GM20431 (cell line): ENCODE data around the gene EREG.

Source experiments
- in situ Hi-C: fragments of 300-500 bp; cut with MseI, MboI; formaldehyde crosslinking; loops from one replicate; pipeline ENCODE4 v1.15.0; 2020; ENCODE audit warnings: low sequenced_read_pairs; ENCODE audit not compliant: unreplicated experiment

The EREG gene, protein sequence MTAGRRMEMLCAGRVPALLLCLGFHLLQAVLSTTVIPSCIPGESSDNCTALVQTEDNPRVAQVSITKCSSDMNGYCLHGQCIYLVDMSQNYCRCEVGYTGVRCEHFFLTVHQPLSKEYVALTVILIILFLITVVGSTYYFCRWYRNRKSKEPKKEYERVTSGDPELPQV

DNA sequence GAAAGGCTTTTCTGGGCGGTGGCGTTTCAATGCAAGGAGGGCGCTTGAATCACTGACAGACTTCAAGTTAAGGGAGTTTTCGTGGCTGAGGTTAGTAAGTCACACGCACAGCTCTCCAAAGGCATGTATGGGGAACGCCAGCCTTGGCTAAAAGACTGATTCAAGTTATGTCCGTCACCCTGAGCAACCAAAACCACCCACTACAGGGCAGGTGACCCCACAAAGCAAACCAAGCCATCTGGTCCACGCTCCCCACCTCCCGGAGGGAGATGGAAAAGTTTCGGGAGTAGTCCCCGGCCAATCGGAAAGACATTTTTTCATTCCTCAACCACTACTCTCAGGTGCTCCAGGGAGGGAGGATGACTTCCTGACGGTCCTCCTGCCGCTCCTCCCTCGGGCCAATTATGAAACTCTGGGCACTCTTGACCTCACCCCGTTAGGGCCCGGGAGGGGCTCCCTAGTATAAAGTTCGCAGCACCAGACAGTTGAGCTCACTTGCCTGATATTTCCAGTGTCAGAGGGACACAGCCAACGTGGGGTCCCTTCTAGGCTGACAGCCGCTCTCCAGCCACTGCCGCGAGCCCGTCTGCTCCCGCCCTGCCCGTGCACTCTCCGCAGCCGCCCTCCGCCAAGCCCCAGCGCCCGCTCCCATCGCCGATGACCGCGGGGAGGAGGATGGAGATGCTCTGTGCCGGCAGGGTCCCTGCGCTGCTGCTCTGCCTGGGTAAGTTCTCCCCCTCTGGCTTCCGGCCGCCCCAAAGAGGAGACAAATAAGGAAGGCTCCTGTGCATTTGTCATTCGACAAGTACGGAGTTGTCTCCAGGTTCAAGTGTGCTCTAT, at the start of gene EREG:
EREG (plus strand) TSS at position 494 of the 840 bp plus-strand sequence; CDS start at position 658, 164 bp downstream.
- in situ Hi-C loops, result no loop called here

DNA sequence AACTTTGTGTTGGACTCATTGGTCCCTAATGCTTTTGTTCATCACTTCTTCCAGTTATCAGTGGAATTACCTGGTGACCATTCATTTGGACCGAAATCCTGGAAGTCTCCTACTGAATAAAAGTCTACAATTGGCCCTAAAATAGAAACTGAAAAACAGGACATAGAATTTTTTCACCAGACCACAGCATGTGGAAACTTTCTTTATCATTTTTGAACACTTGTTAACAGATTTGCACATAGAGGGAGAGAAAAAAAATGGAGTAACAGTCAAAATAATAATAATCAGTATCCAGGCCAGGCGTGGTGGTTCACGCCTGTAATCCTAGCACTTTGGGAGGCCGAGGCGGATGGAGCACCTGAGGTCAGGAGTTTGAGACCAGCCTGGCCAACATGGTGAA, 49.6 kb upstream of the EREG start:
- in situ Hi-C loops, result loop anchor here (25.0 kb wide), 1 partner anchor 128 kb away; no protein-coding TSS in a partner anchor

DNA sequence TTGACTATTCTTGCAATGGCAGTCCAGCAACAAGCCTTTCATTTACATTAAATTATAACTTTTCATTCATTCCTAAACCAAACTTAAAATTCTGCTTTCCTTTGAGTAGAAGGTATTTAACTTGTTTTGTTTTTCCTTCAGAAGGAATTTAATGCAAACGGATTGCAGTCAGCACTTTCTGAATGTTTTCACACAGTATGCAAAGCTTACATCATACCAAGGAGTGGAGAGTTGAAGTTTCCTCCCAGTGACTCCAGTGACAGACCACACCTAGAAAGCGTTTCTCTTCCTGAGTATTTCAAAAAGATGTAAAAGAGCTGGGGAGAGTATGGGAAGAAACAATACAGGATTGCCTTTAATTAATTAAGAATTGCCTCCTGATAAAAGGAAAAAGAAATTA, 48.5 kb upstream of the EREG start:
- in situ Hi-C loops, result loop anchor here (25.0 kb wide), 1 partner anchor 129 kb away; no protein-coding TSS in a partner anchor

DNA sequence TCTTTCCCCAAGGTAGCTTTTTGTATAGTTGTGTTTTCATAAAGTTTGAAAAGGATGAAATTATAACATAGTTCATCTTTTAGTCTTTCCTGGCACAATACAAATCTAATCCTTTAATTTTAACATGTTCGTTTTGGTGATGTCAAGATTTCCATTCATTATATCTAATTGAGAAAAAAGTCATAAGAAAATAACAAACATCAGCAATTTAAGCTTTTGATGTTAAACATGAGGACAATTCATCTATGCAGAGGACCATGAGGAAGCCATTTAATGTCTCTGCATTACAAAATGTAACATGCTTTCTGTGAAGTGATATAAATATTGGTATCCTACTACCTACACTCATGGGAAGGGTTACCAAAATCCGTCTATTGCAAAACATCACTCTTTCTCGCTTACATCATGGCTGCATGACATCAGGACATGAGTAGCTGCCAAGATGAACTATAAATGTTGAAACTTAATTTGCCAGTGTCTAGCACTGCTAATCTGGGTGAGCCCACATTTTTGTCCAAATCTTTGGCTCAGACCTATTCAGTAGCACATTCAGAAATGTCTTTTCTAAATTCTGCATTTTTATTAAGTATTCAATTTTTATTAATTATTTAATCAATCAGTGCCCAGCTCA, 47.2 kb upstream of the EREG start:
- in situ Hi-C loops, result loop anchor here (25.0 kb wide), 1 partner anchor 130 kb away; no protein-coding TSS in a partner anchor

DNA sequence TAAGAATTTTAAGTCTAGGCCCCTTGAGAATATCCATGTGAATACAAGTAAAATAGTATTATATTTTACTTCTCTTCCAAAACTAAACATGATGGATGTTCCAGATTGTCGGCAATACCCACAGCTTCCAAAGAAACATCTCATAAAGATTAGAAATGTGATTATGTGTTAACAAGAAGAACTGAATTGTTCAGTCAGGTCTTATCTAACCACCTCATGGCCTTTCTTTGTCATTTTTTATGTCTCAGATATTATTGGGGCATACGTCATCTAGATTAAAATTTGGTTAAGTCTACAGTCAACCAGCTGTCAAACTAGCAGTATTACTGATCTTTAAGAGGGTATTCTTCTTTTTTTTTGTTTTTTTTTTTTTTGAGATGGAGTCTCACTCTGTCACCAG, 46.7 kb upstream of the EREG start:
- in situ Hi-C loops, result loop anchor here (25.0 kb wide), 1 partner anchor 131 kb away; no protein-coding TSS in a partner anchor

DNA sequence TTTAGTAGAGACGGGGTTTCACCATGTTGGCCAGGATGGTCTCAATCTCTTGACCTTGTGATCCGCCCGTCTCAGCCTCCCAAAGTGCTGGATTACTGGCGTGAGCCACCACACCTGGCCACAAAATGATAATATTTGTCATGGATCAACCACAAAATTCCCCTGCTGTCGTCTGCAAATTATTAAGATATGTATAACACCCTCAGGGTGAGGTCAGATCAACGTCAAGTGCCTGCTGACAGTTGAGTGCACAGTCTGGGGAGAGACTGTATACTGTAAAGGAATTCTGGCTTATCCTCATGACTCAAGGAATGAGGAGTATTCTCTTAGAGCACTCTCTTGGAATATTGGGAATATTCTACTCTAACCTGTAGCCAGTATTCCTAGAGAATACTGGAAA, 45.5 kb upstream of the EREG start:
- in situ Hi-C loops, result loop anchor here (25.0 kb wide), 1 partner anchor 132 kb away; no protein-coding TSS in a partner anchor

DNA sequence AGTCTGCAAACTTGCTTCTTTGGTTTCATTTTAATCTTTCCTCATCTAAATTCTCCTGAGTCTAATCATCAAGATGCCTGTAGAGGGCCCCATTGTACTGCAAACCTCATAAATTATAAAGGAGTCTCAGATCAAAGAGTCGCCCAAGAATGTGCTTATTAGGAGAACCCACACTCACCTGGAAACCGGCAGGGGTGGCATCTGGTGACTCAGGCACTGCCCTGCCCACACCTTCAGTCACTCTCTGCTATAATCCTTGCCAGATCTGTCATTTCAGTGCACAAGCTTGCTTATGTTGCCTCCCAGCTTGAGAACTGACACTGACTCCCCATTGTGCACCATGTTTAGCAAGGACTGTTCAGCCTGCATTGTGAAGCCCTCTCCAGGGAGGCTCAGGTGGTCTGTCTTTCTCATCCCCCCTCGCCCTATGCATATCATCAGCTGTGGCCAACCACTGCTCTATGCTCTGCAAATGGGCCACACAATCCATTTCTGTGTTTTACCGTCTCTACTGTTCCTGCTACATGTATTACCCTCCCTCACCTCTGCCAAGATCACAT, 44.3 kb upstream of the EREG start:
- in situ Hi-C loops, result loop anchor here (25.0 kb wide), 1 partner anchor 133 kb away; no protein-coding TSS in a partner anchor

DNA sequence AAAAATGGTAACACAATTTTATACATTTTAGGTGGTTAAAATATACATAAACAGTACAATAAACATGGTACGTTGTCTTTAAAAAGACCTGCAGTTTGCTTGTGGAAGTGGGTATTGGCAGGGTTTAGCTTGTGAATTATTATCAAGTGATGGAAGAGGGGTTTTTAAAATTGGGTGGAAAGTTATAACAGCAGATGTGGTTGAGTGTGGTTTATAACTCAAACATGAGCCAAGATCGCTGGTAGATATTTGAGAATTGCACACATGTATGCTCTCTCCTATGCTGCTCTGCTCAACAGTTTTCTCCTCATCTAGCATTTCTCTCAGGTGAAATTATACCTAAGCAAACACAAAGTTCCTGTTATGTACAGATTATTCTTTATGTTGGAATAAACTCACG, 42.6 kb upstream of the EREG start:
- in situ Hi-C loops, result loop anchor here (25.0 kb wide), 1 partner anchor 135 kb away; no protein-coding TSS in a partner anchor

DNA sequence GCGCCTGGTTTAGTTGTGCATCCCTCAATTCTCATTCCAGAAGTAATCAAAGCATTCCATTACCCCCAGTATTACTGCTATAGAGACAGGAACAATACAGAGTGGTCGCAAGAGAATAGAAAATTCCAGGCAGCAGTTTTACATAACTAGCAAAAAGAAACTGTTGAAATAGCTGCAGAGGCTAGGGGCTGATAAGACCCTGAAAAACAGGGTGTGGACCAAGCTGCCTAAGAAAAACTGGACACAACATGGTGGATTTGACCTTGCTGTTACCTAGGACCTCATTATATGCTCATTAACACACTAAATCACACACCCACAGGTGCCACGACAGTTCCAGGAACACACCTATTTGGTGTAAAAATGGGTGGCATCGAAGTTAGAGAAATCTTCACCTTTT, 41.3 kb upstream of the EREG start:
- in situ Hi-C loops, result loop anchor here (25.0 kb wide), 1 partner anchor 136 kb away; no protein-coding TSS in a partner anchor

DNA sequence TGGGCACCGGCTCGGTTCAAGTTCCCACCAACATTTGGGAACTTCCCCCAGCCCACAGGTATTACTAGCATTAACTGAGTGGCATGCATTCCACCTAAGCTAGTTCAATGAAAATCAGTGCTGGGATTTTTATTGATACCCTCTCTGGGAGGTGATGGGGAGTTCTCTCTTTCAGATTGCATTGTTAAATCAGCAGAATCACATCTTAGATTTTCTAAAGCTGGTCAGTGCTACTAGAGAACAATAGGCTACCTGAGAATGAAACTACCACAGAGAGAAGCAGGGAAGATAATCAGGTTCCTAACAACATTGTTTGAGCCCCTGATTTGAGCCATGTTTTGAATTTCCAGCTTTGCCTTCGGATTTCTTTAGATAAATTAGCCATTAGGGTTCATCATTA, 40.7 kb upstream of the EREG start:
- in situ Hi-C loops, result loop anchor here (25.0 kb wide), 1 partner anchor 137 kb away; no protein-coding TSS in a partner anchor

DNA sequence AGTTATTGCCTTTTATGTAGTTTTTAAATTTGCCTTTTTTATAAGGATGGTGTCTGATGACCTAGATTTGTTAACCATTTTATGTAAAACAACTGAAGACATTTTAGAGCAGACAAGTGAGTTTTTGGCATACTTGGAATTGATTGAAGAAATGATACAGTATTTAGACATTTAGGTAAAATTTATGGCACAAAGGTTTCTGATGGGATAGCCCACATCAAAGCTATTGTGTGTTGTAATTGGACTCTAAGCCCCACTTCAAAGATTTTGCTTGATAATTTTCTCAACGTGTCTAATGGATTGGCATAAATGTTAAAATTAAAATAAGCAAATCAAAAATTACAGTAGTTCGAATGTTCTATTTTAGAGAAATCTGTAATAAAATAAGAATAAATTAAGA, 39.1 kb upstream of the EREG start:
- in situ Hi-C loops, result no loop called here

DNA sequence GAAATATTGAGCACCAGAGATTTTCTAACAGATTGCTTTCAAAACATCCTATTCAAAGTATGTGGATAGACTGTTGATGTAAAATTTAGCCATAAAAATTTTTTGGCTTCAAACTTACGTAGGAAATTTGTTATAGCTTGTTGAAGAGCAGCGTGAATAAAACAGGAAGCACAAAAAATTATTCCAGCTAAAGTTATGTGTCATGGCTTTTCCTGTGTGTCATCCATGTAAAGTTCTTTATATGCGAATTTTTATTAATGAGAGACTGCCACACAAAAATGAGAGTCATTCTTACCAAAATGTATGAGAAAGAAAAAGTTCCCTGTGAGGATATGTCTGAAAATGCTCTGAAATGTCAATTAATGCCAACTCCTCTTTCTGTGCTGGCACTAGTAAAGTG, 37.2 kb upstream of the EREG start:
- in situ Hi-C loops, result no loop called here

DNA sequence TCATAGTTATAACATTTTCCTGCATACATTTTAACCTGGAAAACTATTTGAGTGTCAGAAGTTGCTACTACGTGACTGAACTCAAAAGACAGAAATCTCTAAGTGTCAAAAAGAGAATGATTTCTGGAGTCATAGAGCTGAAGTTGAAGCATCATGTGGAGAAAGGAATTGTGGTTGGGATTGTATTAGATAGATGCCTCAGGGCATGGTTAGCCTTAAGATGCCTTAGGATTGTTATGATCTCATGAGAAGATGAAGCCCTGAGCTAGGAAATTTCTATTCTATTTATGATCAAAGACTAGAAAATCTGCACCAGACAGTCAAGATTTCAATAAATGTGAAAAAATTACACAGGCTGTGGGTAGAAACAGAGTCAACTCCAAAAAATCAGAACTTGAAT, 36.4 kb upstream of the EREG start:
- in situ Hi-C loops, result no loop called here

DNA sequence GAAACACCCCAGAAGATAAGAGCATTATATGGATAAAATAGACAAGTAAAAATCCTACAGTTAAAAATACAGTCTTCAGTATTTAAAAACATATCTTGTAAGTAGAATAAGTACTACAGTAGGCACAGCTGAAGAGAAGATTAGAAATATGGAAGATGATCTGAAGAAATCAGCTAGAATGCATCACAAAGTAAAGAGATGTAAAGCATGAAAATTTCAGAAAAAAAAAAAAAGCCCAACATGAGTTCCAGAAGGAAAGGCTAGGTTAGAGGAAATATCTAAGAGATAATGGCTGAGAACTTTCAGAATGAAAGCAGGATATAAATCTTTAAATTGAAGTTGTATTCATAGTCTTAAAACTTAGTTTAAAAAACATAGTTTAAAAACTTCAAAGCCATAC, 35.6 kb upstream of the EREG start:
- in situ Hi-C loops, result no loop called here

DNA sequence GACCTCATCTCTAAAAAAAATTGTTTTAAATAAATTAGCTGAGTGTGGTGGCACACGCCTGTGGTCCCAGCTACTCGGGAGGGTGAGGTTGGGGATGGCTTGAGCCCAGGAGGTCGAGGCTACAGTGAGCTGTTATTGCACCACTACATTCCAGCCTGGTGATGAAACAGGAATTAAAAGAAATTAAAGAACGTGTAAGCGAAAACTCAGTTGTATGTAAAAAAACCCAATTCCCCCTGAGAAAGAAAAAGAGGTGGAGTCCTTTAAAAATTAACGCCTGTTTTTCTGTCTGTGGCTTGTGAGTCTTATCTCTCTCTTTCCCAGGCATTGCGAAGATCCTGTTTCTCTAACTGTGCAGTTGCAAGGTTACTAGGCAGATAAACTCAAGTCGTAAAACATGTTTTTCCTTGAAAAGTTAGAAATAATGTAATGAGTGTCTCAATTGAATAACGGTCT, 34.6 kb upstream of the EREG start:
- in situ Hi-C loops, result no loop called here

DNA sequence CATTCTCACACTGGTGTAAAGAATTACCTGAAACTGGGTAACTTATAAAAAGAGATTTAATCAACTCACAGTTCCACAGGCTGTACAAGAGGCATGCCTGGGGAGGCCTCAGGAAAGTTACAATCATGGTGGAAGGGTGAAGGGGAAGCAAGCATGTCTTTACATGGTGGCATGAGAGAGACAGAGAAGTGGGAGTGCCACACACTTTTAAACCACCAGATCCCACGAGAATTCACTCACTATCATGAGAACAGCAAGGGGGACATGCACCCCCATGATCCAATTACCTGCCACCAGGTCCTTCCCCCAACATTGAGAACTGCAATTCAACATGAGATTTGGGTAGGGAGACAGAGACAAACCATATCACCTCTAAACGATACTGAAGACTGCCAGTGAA, 33.7 kb upstream of the EREG start:
- in situ Hi-C loops, result no loop called here

DNA sequence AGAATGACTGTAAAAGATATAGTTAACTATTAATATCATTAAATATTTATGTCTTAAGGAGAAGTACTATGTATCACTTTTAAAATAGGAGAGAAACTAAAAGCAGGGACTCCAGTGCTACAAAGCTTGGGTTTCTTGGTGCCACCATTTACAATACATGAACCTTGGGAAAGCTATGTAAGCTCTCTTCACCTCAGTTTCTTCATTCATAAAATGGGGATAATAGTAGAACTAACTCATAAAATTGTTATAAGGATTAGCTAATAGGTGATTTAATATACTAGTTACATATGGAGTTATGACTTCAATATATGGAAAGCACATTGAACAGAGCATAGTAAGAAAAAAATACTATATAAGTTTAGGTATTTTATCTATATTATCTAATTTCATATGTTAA, 33.0 kb upstream of the EREG start:
- in situ Hi-C loops, result no loop called here

DNA sequence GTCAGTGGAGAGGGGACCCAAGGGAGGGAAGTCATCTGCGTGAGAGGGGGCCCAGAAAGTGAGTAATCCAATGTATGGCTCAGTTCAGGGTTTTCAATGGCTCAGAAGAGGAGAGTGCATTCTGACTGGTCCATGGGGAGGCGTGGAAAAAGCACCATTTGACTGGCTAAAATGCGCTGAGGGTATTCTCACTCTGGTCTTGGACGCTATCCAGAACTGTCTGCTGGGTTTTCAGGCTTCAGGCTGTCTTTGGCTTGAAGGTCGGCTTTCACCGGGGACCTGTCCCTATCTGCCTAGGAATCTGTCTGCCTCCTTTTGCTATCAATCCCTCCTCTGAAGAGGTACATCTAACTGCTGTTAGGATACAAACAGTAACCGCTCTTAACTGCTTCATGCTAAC, 30.3 kb upstream of the EREG start:
- in situ Hi-C loops, result no loop called here

DNA sequence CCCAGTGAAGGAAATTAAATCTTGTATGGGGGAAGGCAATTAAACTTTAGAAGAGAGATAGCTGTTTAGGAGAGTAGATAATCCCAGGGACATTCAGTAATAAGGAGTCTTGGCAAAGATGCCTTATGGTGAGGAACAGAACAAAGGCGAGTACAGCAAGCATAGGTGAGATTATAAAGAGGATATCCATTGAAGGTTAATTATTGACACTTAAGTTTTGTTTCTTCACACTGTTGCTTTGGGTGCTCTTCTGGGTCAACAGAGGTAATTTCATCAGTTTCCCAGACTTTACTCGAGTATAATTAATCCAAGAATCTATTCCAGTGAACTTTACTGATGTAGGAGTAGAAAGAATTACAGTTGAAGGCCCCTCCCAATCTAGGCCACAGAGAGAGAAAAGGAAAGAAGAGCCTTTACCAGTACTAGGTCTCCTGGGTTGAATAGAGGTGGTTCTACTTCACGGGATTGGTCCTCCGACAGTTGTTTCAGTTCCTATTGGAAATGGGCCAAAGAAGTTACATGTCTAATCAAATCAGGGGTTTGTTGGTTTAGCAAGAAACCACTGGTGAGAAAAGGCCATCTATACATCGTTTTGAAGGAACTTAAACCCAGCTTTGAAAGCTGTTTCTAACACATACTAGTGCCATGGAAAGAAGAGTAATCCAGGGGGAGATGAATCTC, 29.5 kb upstream of the EREG start:
- in situ Hi-C loops, result no loop called here
